PFSK-1 (cell line): ENCODE data around the gene SLC35D3.

Source experiments
- FOXP2 ChIP-seq: optimal IDR thresholded peaks from 2 replicates; pipeline ENCODE3; 2011; ENCODE audit warnings: borderline replicate concordance, control low read depth, inconsistent platforms; ENCODE audit not compliant: insufficient read depth; ENCODE audit errors: extremely low read length, extremely low read depth
- POLR2AphosphoS5 ChIP-seq: IDR thresholded peaks from 2 replicates; pipeline ENCODE4 v1.6.1; 2012; ENCODE audit warnings: low read depth, mild to moderate bottlenecking, control low read depth, low read length, moderate library complexity
- REST ChIP-seq, 2 experiments: IDR thresholded peaks; 2 replicates each; pipeline versions ENCODE4 v1.6.1 to v1.8.0; 2011 to 2012; ENCODE audit warnings: low read depth in 2 of 2, low read length in 2 of 2, control low read depth in 1 of 2, inconsistent platforms in 1 of 2, mild to moderate bottlenecking in 1 of 2, moderate library complexity in 1 of 2; ENCODE audit not compliant: insufficient read depth in 1 of 2
- SIN3A ChIP-seq: IDR thresholded peaks from 2 replicates; pipeline ENCODE4 v1.6.1; 2012; ENCODE audit warnings: mild to moderate bottlenecking, low read length, moderate library complexity, borderline replicate concordance; ENCODE audit not compliant: insufficient read depth
- TAF1 ChIP-seq: IDR thresholded peaks from 2 replicates; pipeline ENCODE4 v1.6.1; 2012; ENCODE audit warnings: low read length, control low read depth, borderline replicate concordance; ENCODE audit not compliant: insufficient read depth

Gene SLC35D3

GRCh38 chr6:136897071-136897470, 25.0 kb upstream of the SLC35D3 start:
- TF ChIP-seq TAF1 (no peak), SIN3A (no peak)

GRCh38 chr6:136901212-136901784, 20.8 kb upstream of the SLC35D3 start:
- no peak for TF ChIP-seq POLR2AphosphoS5
- no peak for TF ChIP-seq SIN3A
- no peak for TF ChIP-seq FOXP2
- no peak for TF ChIP-seq REST (IDR thresholded peaks at IDR 0.05; ENCODE audit: insufficient read depth in 1 of 2, low read depth in 2 of 2, low read length in 2 of 2)

- TF ChIP-seq POLR2AphosphoS5: no peak
- TF ChIP-seq SIN3A: no peak
- TF ChIP-seq REST (IDR thresholded peaks at IDR 0.05; ENCODE audit: insufficient read depth in 1 of 2, low read depth in 2 of 2, low read length in 2 of 2): no peak
- no peak for TF ChIP-seq TAF1
- no peak for TF ChIP-seq FOXP2
Observed at GRCh38 chr6:136914947-136915346, 7.2 kb upstream of the SLC35D3 start.

- TF ChIP-seq SIN3A: no peak
Observed at GRCh38 chr6:136918706-136919105, 3.4 kb upstream of the SLC35D3 start.

- TF ChIP-seq POLR2AphosphoS5 (no peak), REST (IDR thresholded peaks at IDR 0.05; ENCODE audit: insufficient read depth in 1 of 2, low read depth in 2 of 2, low read length in 2 of 2) (no peak), FOXP2 (no peak), TAF1 (no peak), SIN3A (no peak)
Observed at GRCh38 chr6:136920216-136920615, 1.9 kb upstream of the SLC35D3 start.

GRCh38 chr6:136920671-136921380, 1.3 kb upstream of the SLC35D3 start:
- TF ChIP-seq SIN3A: no peak
- no peak for TF ChIP-seq POLR2AphosphoS5
- TF ChIP-seq REST (IDR thresholded peaks at IDR 0.05; ENCODE audit: insufficient read depth in 1 of 2, low read depth in 2 of 2, low read length in 2 of 2): no peak
- TF ChIP-seq TAF1: no peak
- TF ChIP-seq FOXP2: no peak
